ENCODE results near the gene RIN2. TPM values are rescaled to one million over a fixed set of nuclear protein-coding genes. Genes with fewer than 3 reads are reported as not detected.
"Not testable (repeated sequence)": the region's sequence is repeated elsewhere in the genome, so short reads cannot be mapped to it uniquely, and the experiment has no call there.

The RIN2 gene
- total RNA-seq, 2 donors from 2014 or later = not detected

- Mint-ChIP-seq H3K27me3 (peaks cover 8% of the 10 kb centered on the region), H3K4me1 (peaks cover 5% of the 10 kb centered on the region), H3K36me3 (ENCODE audit: low read depth) (no peaks in the 10 kb centered on the region), H3K9me3 (no peaks in the 10 kb centered on the region), H3K4me3 (no peak overlapping the region), H3K27ac (no peak overlapping the region)
- no peak for ATAC-seq (replicated peaks)
Measured at GRCh38 chr20:19783966-19784401, 25.9 kb downstream of the RIN2 start.

- peaks cover 8% of the 10 kb centered on the region for H3K27me3 Mint-ChIP-seq
- no peaks in the 10 kb centered on the region for H3K36me3 Mint-ChIP-seq (ENCODE audit: low read depth)
- no peaks in the 10 kb centered on the region for H3K9me3 Mint-ChIP-seq
- H3K27ac Mint-ChIP-seq = no peak overlapping the region
- H3K4me3 Mint-ChIP-seq = no peak overlapping the region
- peaks cover 5% of the 10 kb centered on the region for H3K4me1 Mint-ChIP-seq
- peak; percentile 52 for ATAC-seq (replicated peaks)
Measured at GRCh38 chr20:19784511-19785172, 26.6 kb downstream of the RIN2 start.

GRCh38 chr20:19785173-19785982 is 27.3 kb downstream of the RIN2 start:
- Mint-ChIP-seq H3K27me3 (peaks cover 8% of the 10 kb centered on the region), H3K4me3 (no peak overlapping the region), H3K36me3 (ENCODE audit: low read depth) (no peaks in the 10 kb centered on the region), H3K27ac (no peak overlapping the region), H3K4me1 (peaks cover 5% of the 10 kb centered on the region), H3K9me3 (no peaks in the 10 kb centered on the region)
- ATAC-seq (replicated peaks) = no peak

GRCh38 chr20:19785983-19786285 is 27.9 kb downstream of the RIN2 start:
- H3K4me3 Mint-ChIP-seq = no peak overlapping the region
- H3K4me1 Mint-ChIP-seq = no peaks in the 10 kb centered on the region
- no peaks in the 10 kb centered on the region for H3K9me3 Mint-ChIP-seq
- no peak for ATAC-seq (replicated peaks)
- H3K27me3 Mint-ChIP-seq = peaks cover 8% of the 10 kb centered on the region
- H3K27ac Mint-ChIP-seq = no peak overlapping the region
- no peaks in the 10 kb centered on the region for H3K36me3 Mint-ChIP-seq (ENCODE audit: low read depth)

- Mint-ChIP-seq H3K4me3 (no peak overlapping the region), H3K9me3 (no peaks in the 10 kb centered on the region), H3K4me1 (no peaks in the 10 kb centered on the region), H3K36me3 (ENCODE audit: low read depth) (no peaks in the 10 kb centered on the region), H3K27ac (no peak overlapping the region), H3K27me3 (peaks cover 8% of the 10 kb centered on the region)
- no peak for ATAC-seq (replicated peaks)
Measured at GRCh38 chr20:19786311-19786710, 28.3 kb downstream of the RIN2 start.

- H3K27ac Mint-ChIP-seq = no peak overlapping the region
- H3K4me1 Mint-ChIP-seq = no peaks in the 10 kb centered on the region
- H3K4me3 Mint-ChIP-seq = no peak overlapping the region
- ATAC-seq (replicated peaks) = no peak
- H3K36me3 Mint-ChIP-seq (ENCODE audit: low read depth) = no peaks in the 10 kb centered on the region
- peaks cover 11% of the 10 kb centered on the region for H3K27me3 Mint-ChIP-seq
- no peaks in the 10 kb centered on the region for H3K9me3 Mint-ChIP-seq
Measured at GRCh38 chr20:19787366-19787765, 29.3 kb downstream of the RIN2 start.

GRCh38 chr20:19789009-19789408 is 31.0 kb downstream of the RIN2 start:
- H3K9me3 Mint-ChIP-seq = no peaks in the 10 kb centered on the region
- peaks cover 15% of the 10 kb centered on the region for H3K27me3 Mint-ChIP-seq
- no peak overlapping the region for H3K27ac Mint-ChIP-seq
- no peak for ATAC-seq (replicated peaks)
- H3K4me1 Mint-ChIP-seq = no peaks in the 10 kb centered on the region
- H3K36me3 Mint-ChIP-seq (ENCODE audit: low read depth) = no peaks in the 10 kb centered on the region
- H3K4me3 Mint-ChIP-seq = no peak overlapping the region

GRCh38 chr20:19789446-19789845 is 31.4 kb downstream of the RIN2 start:
- Mint-ChIP-seq H3K27ac (no peak overlapping the region), H3K9me3 (no peaks in the 10 kb centered on the region), H3K27me3 (peaks cover 15% of the 10 kb centered on the region), H3K4me3 (no peak overlapping the region), H3K4me1 (no peaks in the 10 kb centered on the region), H3K36me3 (ENCODE audit: low read depth) (no peaks in the 10 kb centered on the region)
- no peak for ATAC-seq (replicated peaks)

GRCh38 chr20:19791887-19792286 is 33.8 kb downstream of the RIN2 start:
- H3K4me3 Mint-ChIP-seq = no peak overlapping the region
- H3K4me1 Mint-ChIP-seq = no peaks in the 10 kb centered on the region
- peaks cover 15% of the 10 kb centered on the region for H3K27me3 Mint-ChIP-seq
- H3K27ac Mint-ChIP-seq = no peak overlapping the region
- ATAC-seq (replicated peaks) = no peak
- no peaks in the 10 kb centered on the region for H3K36me3 Mint-ChIP-seq (ENCODE audit: low read depth)
- H3K9me3 Mint-ChIP-seq = no peaks in the 10 kb centered on the region

- H3K4me3 Mint-ChIP-seq = no peak overlapping the region
- no peaks in the 10 kb centered on the region for H3K4me1 Mint-ChIP-seq
- no peaks in the 10 kb centered on the region for H3K36me3 Mint-ChIP-seq (ENCODE audit: low read depth)
- ATAC-seq (replicated peaks) = no peak
- H3K27ac Mint-ChIP-seq = no peak overlapping the region
- H3K9me3 Mint-ChIP-seq = no peaks in the 10 kb centered on the region
- peaks cover 16% of the 10 kb centered on the region for H3K27me3 Mint-ChIP-seq
Measured at GRCh38 chr20:19793716-19794115, 35.7 kb downstream of the RIN2 start.

GRCh38 chr20:19794941-19795340 is 36.9 kb downstream of the RIN2 start:
- Mint-ChIP-seq H3K4me3 (no peak overlapping the region), H3K36me3 (ENCODE audit: low read depth) (no peaks in the 10 kb centered on the region), H3K27me3 (peaks cover 13% of the 10 kb centered on the region), H3K4me1 (no peaks in the 10 kb centered on the region), H3K9me3 (no peaks in the 10 kb centered on the region), H3K27ac (no peak overlapping the region)
- no peak for ATAC-seq (replicated peaks)

GRCh38 chr20:19799325-19799724 is 41.3 kb downstream of the RIN2 start:
- Mint-ChIP-seq H3K36me3 (ENCODE audit: low read depth) (no peaks in the 10 kb centered on the region), H3K9me3 (no peaks in the 10 kb centered on the region), H3K27ac (no peak overlapping the region), H3K4me3 (no peak overlapping the region), H3K27me3 (peaks cover 3% of the 10 kb centered on the region), H3K4me1 (no peaks in the 10 kb centered on the region)
- no peak for ATAC-seq (replicated peaks)

GRCh38 chr20:19802099-19802491 is 44.0 kb downstream of the RIN2 start:
- Mint-ChIP-seq H3K4me1 (no peaks in the 10 kb centered on the region), H3K27me3 (peaks cover 3% of the 10 kb centered on the region), H3K36me3 (ENCODE audit: low read depth) (no peaks in the 10 kb centered on the region), H3K4me3 (no peak overlapping the region), H3K27ac (no peak overlapping the region), H3K9me3 (no peaks in the 10 kb centered on the region)
- ATAC-seq (replicated peaks) = no peak

- Mint-ChIP-seq H3K4me3 (no peak overlapping the region), H3K27me3 (peaks cover 3% of the 10 kb centered on the region), H3K36me3 (ENCODE audit: low read depth) (no peaks in the 10 kb centered on the region), H3K27ac (no peak overlapping the region), H3K4me1 (no peaks in the 10 kb centered on the region), H3K9me3 (no peaks in the 10 kb centered on the region)
- no peak for ATAC-seq (replicated peaks)
Measured at GRCh38 chr20:19802492-19803158, 44.6 kb downstream of the RIN2 start.

- H3K4me1 Mint-ChIP-seq; H3K36me3 Mint-ChIP-seq (ENCODE audit: low read depth); H3K9me3 Mint-ChIP-seq; H3K4me3 Mint-ChIP-seq; ATAC-seq (replicated peaks); H3K27me3 Mint-ChIP-seq; H3K27ac Mint-ChIP-seq: not testable (repeated sequence)
Measured at GRCh38 chr20:19806276-19806675, 48.2 kb downstream of the RIN2 start.

All from activated T-helper 17 cell treated with anti-CD3 and anti-CD28 coated beads, Interleukin-2, amount 50 U/mL, for 72 hours (primary cell).